Caco-2 (cell line): ENCODE measurements around the gene CDK18. TPM values are rescaled to one million over a fixed set of nuclear protein-coding genes. Genes with fewer than 3 reads are reported as not detected.

Experiments
- BruUV-seq: library from RNA; stranded (reverse); fragments of 400-500 nt; replicated peaks from 2 replicates; lab custom pipeline; 2021; lab: Mats Ljungman, UMichigan
- CTCF ChIA-PET: fragments of 300-600 bp; sonication (Branson Sonifier 250); formaldehyde crosslinking; loops from one replicate; lab custom pipeline; 2022; ENCODE audit warnings: antibody characterized with exemption; lab: Charles Lee
- POLR2A ChIA-PET: fragments of 300-600 bp; sonication (Branson Sonifier 250); formaldehyde crosslinking; loops from one replicate; lab custom pipeline; 2022; ENCODE audit warnings: antibody characterized with exemption; lab: Charles Lee
- DNase-seq, 2 experiments: peaks; one replicate each; pipeline versions ENCODE4 v3.0.0 to v3.0.0-alpha.2; 2020 to 2022
- H3K27me3 ChIP-seq: replicated peaks from 2 replicates; pipeline ENCODE4 v1.6.0; 2011; ENCODE audit warnings: low read length; ENCODE audit not compliant: control insufficient read depth, insufficient read depth
- H3K36me3 ChIP-seq: 2 replicates; pipeline ENCODE4 v1.5.1; 2011; ENCODE audit warnings: low read length; ENCODE audit not compliant: control insufficient read depth, insufficient read depth
- H3K4me1 ChIP-seq: fragments of 250-450 bp; sonication (Bioruptor Pico); 2 replicates; pipeline ENCODE4 v1.5.1; 2020; ENCODE audit warnings: mild to moderate bottlenecking
- H3K4me3 ChIP-seq: 2 replicates; pipeline ENCODE4 v1.5.1; 2011; ENCODE audit warnings: low read depth, mild to moderate bottlenecking, control low read depth, low read length
- H3K9me3 ChIP-seq: fragments of 250-450 bp; sonication (Bioruptor Pico); 2 replicates; pipeline ENCODE4 v1.5.1; 2020; ENCODE audit warnings: mild to moderate bottlenecking, moderate library complexity
- H3K27ac Mint-ChIP-seq: one replicate; pipeline ENCODE4 v1.8.0; 2022; ENCODE audit warnings: mixed read lengths; ENCODE audit not compliant: unreplicated experiment
- H3K27me3 Mint-ChIP-seq: one replicate; pipeline ENCODE4 v1.8.0; 2022; ENCODE audit warnings: mixed read lengths; ENCODE audit not compliant: insufficient read depth, unreplicated experiment
- H3K36me3 Mint-ChIP-seq: one replicate; pipeline ENCODE4 v1.8.0; 2022; ENCODE audit warnings: mild to moderate bottlenecking, mixed read lengths; ENCODE audit not compliant: insufficient read depth, unreplicated experiment
- H3K4me1 Mint-ChIP-seq: one replicate; pipeline ENCODE4 v1.8.0; 2022; ENCODE audit warnings: low read depth, mixed read lengths; ENCODE audit not compliant: unreplicated experiment
- H3K4me3 Mint-ChIP-seq: one replicate; pipeline ENCODE4 v1.8.0; 2022; ENCODE audit warnings: mild to moderate bottlenecking, moderate library complexity, mixed read lengths; ENCODE audit not compliant: unreplicated experiment
- H3K9me3 Mint-ChIP-seq: one replicate; pipeline ENCODE4 v1.8.0; 2022; ENCODE audit warnings: mixed read lengths; ENCODE audit not compliant: unreplicated experiment
- CTCF ChIP-seq, 2 experiments: fragments of 200-600 bp in 1 of 2; IDR thresholded peaks; 1 replicate in 1 of 2; 2 replicates in 1 of 2; pipeline versions ENCODE4 v1.5.1 to v1.8.0; 2011 to 2022; ENCODE audit warnings: antibody characterized with exemption in 1 of 2, control low read depth in 1 of 2, inconsistent platforms in 1 of 2, low read depth in 1 of 2, low read length in 1 of 2, mild to moderate bottlenecking in 1 of 2, moderate library complexity in 1 of 2; ENCODE audit not compliant: insufficient read depth in 1 of 2, severe bottlenecking in 1 of 2, unreplicated experiment in 1 of 2
- intact Hi-C: fragments of 100-400 bp; cut with micrococcal nuclease; formaldehyde crosslinking; loops from one replicate; pipeline ENCODE4 v1.10.0; 2022; ENCODE audit not compliant: unreplicated experiment
- total RNA-seq: library from RNA; stranded (reverse); gene quantifications from 2 replicates; pipeline ENCODE4 v1.2.3, GENCODE V29; 2022

Gene CDK18
- total RNA-seq, 1 experiment from 2014 or later, result 17.0 TPM

- TF ChIP-seq CTCF (IDR thresholded peaks at IDR 0.05; ENCODE audit: insufficient read depth in 1 of 2, low read depth in 1 of 2, low read length in 1 of 2, severe bottlenecking in 1 of 2, unreplicated experiment in 1 of 2), result no peak
- Mint-ChIP-seq H3K9me3 (no peaks in the 10 kb centered on the region), H3K4me1 (no peaks in the 10 kb centered on the region), H3K36me3 (no peaks in the 10 kb centered on the region), H3K4me3 (no peak overlapping the region), H3K27me3 (peaks cover 20% of the 10 kb centered on the region), H3K27ac (no peak overlapping the region)
- ChIA-PET CTCF (interaction anchor here (0.6 to 1.7 kb wide), 2 partner anchors 13 to 986 kb away, joined by 3 to 5 read pairs; no protein-coding TSS in a partner anchor), POLR2A (no interaction called here)
- Histone ChIP-seq H3K36me3 (no peaks in the 10 kb centered on the region), H3K27me3 (peaks cover 8% of the 10 kb centered on the region), H3K9me3 (no peaks in the 10 kb centered on the region), H3K4me3 (no peak overlapping the region), H3K4me1 (no peaks in the 10 kb centered on the region)
- no TSS peak for BruUV-seq
- DNase-seq, result peak in 1 of 2 experiments; percentile 17
- intact Hi-C loops, result no loop called here
Observed at GRCh38 chr1:205578780-205579571, 74.5 kb downstream of the CDK18 start.

GRCh38 chr1:205579711-205580110 is 75.2 kb downstream of the CDK18 start:
- intact Hi-C loops, result no loop called here
- CTCF ChIA-PET, result interaction anchor here (1.7 kb wide), 1 partner anchor 14 kb away, joined by 5 read pairs; no protein-coding TSS in a partner anchor

More at GRCh38 chr1:205579711-205580110, 75.2 kb downstream of the CDK18 start:
- peaks cover 17% of the 10 kb centered on the region for H3K27me3 Mint-ChIP-seq
- no peaks in the 10 kb centered on the region for H3K36me3 ChIP-seq
- no TSS peak for BruUV-seq
- no peaks in the 10 kb centered on the region for H3K4me1 ChIP-seq
- H3K4me3 Mint-ChIP-seq, result no peak overlapping the region
- H3K9me3 ChIP-seq, result no peaks in the 10 kb centered on the region
- H3K36me3 Mint-ChIP-seq, result no peaks in the 10 kb centered on the region
- POLR2A ChIA-PET, result no interaction called here
- no peak overlapping the region for H3K4me3 ChIP-seq
- H3K27me3 ChIP-seq, result peaks cover 8% of the 10 kb centered on the region
- H3K9me3 Mint-ChIP-seq, result no peaks in the 10 kb centered on the region
- no peak for TF ChIP-seq CTCF (IDR thresholded peaks at IDR 0.05; ENCODE audit: insufficient read depth in 1 of 2, low read depth in 1 of 2, low read length in 1 of 2, severe bottlenecking in 1 of 2, unreplicated experiment in 1 of 2)
- H3K27ac Mint-ChIP-seq, result no peak overlapping the region
- DNase-seq, result peak in 1 of 2 experiments; percentile 23
- no peaks in the 10 kb centered on the region for H3K4me1 Mint-ChIP-seq
